ENCODE measurements around the gene COG5.
A peak's percentile ranks its signal among the peaks of the same experiment; 100 is the strongest.

COG5 gene

GRCh38 chr7:107463139-107464078 lies 100.3 kb downstream of the COG5 start:
- TF ChIP-seq CTCF (IDR thresholded peaks at IDR 0.05; ENCODE audit: low read depth, low read length, missing control alignments), result peak; percentile 84
- H3K4me3 ChIP-seq (ENCODE audit: low read depth, low read length), result no peak overlapping the region
- in situ Hi-C loops (cut with HindIII; ENCODE audit: low sequenced_read_pairs), result loop anchor here (5.0 kb wide), 1 partner anchor 264 kb away; no protein-coding TSS in a partner anchor
- peak; percentile 63 for DNase-seq (ENCODE audit: low read depth)

- DNase-seq (ENCODE audit: low read depth), result no peak
- H3K4me3 ChIP-seq (ENCODE audit: low read depth, low read length), result no peak overlapping the region
- in situ Hi-C loops (cut with HindIII; ENCODE audit: low sequenced_read_pairs), result loop anchor here (5.0 kb wide), 1 partner anchor 265 kb away; no protein-coding TSS in a partner anchor
- TF ChIP-seq CTCF (IDR thresholded peaks at IDR 0.05; ENCODE audit: low read depth, low read length, missing control alignments), result no peak
Observed at GRCh38 chr7:107461938-107462533, 101.7 kb downstream of the COG5 start.

GRCh38 chr7:107453388-107453787 lies 110.3 kb downstream of the COG5 start:
- in situ Hi-C loops (cut with HindIII; ENCODE audit: low sequenced_read_pairs), result no loop called here
- TF ChIP-seq CTCF (IDR thresholded peaks at IDR 0.05; ENCODE audit: low read depth, low read length, missing control alignments), result no peak
- no peak for DNase-seq (ENCODE audit: low read depth)
- no peak overlapping the region for H3K4me3 ChIP-seq (ENCODE audit: low read depth, low read length)

- H3K4me3 ChIP-seq (ENCODE audit: low read depth, low read length), result no peak overlapping the region
- no peak for TF ChIP-seq CTCF (IDR thresholded peaks at IDR 0.05; ENCODE audit: low read depth, low read length, missing control alignments)
- DNase-seq (ENCODE audit: low read depth), result no peak
- in situ Hi-C loops (cut with HindIII; ENCODE audit: low sequenced_read_pairs), result no loop called here
Observed at GRCh38 chr7:107450970-107451369, 112.8 kb downstream of the COG5 start.

- no peak overlapping the region for H3K4me3 ChIP-seq (ENCODE audit: low read depth, low read length)
- in situ Hi-C loops (cut with HindIII; ENCODE audit: low sequenced_read_pairs), result no loop called here
- DNase-seq (ENCODE audit: low read depth), result no peak
- no peak for TF ChIP-seq CTCF (IDR thresholded peaks at IDR 0.05; ENCODE audit: low read depth, low read length, missing control alignments)
Observed at GRCh38 chr7:107446988-107447387, 116.7 kb downstream of the COG5 start.

GRCh38 chr7:107446531-107446930 lies 117.2 kb downstream of the COG5 start:
- in situ Hi-C loops (cut with HindIII; ENCODE audit: low sequenced_read_pairs), result no loop called here
- DNase-seq (ENCODE audit: low read depth), result no peak
- no peak for TF ChIP-seq CTCF (IDR thresholded peaks at IDR 0.05; ENCODE audit: low read depth, low read length, missing control alignments)
- no peak overlapping the region for H3K4me3 ChIP-seq (ENCODE audit: low read depth, low read length)
